CD4-positive, alpha-beta T cell treated with Interleukin-17A for 4 hours (primary cell): Measurements from ENCODE around the gene MTPN.

Source experiments
- DNase-seq: peaks from one replicate; pipeline ENCODE4 v3.0.0-alpha.2; 2020; ENCODE audit warnings: mixed read lengths

MTPN gene

DNA sequence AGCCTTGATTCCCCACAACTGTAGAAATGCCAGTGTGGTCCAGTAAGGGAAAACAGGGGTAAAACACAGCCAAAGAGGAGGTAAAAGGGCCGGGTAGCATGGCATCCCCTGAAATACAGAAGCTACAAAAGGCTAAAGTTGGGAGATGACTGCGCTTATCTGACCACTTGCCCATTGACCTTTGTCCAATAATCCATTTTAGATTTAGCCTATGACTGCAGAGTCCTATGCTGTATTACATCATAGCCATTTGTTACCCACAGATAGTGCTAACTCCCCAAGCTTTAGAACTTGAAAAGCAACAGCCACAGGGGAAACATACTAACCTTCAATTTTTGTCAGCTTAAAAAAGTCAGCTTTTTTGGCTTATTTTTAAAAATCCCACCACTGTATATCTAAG, 26.2 kb downstream of the MTPN start:
- no peak for DNase-seq

DNA sequence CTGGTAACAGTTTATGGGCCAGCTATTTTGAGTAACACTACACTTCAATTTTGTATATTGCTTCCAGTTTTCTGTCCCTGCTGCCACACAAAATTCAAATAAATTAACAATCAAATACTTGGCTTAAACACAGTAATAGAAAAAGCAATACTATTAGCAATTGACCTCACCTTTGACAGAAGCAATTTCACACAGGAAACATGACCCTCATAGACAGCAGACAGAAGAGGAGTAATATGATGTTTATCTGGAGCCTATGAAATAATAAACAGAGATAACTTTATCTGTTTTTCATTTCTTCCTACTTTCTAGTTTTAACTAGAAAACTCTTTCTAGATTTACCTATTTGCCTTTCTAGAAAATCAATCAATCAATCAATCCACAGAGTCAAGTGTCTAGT, 26.7 kb downstream of the MTPN start:
- DNase-seq: no peak

DNA sequence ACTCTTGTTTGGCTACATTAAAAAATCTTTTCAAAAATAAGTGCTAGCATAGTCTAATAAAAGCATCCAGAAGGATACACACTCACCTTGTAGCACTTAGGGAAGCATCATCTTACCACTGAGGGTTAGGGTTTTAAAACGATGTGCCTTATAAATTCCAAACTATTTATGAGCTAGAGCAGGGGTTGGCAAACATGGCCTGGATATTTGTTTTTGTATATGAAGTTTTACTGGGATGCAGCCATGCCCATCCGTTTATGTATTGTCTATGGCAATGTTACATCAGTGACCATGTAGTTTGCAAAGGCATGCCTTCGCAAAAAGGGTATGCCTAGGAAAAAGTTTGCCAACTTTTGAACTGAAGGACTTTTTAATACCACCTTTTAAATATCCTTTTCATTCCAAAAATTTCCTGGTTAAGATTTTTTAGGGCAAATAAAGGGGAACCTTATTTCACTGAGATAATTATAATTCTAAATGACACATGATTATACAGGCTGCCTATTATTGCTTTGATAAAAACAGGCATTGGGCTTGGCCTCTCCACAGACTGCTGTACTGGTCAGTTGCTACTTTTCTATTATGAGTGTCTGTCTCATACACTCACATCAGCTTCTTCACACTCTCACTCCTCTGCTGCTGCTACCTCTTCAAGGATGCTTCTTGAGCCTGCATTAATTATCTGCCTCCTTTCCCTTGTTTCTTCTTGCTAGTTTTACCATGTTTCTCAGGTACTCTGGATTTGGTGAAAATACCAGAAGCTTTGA, 30.7 kb downstream of the MTPN start:
- DNase-seq: no peak

DNA sequence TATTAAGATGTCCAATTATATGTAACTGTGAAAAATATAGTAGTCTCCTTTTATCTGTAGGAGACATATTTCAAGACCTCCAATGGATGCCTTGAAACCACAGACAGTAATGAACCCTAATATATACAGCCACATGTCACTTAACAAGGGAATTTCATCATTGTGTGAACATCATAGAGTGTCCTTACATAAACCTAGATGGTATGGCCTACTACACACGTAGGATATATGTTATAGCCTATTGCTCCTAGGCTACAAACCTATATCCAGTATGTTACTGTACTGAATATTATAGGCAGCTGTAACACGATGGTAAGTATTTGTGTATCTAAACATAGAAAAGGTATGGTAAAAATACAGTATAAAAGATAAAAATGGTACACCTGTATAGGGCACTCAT, 32.4 kb downstream of the MTPN start:
- no peak for DNase-seq

DNA sequence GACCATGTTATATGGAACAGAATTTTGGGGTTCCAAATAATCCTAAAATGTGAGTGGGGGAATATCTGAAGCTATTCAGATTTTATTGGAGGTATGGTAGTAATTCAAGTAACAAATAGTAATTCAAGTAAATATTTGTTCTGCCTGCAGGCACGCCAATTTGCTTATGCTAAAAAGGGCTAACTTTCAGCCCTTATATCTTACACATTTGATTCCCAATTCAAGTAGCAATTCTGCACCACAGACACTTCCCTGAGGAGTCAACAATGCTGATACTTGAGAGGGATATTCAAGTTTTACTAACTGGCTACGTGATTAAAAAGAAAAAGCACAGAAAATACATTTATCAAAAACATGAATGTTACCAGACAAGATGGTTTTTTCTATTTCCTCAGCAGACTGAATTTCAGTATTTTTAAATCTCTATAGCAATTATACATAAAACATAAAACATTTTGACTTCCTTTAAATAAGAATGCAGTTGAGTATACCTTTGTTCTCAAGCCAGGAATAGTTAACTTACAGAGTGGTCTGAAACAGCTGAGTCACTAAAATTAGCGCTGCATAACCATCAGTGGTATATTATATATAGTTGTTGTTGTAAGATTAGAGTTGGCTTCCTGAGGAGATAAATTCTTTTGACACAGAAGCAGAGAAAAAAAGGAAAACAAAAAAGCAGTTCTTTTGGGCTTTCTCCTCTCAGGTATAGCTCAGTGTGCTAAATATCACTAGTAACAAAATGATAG, 33.9 kb downstream of the MTPN start:
- DNase-seq: no peak

GRCh38 chr7:135942614-135943013, 34.5 kb downstream of the MTPN start:
- no peak for DNase-seq

- no peak for DNase-seq
These were observed 36.8 kb downstream of the MTPN start for GRCh38 chr7:135940077-135941075.

DNA sequence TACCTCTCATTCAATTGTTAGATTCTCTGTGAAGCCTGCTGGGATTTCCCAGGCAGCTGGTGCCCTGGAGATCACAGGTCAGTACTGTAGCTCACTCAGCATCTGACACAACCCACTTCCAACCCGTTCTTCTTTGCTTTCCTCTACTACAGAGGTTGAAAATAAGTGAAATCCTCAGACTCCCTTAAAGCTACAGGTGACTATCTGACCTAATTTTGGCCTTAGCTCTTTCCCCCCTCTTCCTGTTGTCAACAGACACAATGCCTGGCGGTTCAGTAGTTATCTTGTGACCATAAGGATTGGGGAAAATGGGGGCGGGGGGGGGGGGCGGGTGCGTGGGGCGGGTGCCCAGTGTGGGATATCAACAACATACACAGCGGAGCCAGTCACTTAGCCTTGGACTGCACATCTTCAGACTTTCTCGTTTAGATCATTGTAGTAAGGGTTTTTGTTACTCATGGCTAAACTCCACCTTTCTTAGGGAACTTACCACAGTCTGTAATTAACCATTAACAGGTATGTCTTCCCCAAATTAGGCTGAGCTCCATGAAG, 37.8 kb downstream of the MTPN start:
- DNase-seq: no peak

DNA sequence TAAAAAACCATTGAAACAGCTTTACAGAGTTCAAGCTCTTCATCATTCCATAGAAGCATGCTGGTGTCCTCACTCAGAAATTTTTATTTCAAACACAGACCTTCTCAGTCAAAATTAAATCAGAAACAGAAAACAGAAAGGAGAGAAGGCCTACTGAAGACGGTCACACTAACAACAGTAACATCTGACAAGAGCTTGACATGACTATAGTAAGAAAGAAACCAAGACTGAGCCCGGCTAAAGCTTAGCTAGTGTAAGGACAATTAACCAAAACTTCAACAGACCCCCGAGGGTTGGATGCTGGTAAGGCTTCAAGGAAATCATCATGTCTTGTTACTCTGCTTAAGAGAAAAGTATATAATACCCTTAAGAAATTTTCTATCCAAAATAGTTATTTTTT, 38.6 kb downstream of the MTPN start:
- DNase-seq: no peak

GRCh38 chr7:135938086-135938485, 39.1 kb downstream of the MTPN start:
- no peak for DNase-seq

GRCh38 chr7:135936497-135937217, 40.5 kb downstream of the MTPN start:
- no peak for DNase-seq

DNA sequence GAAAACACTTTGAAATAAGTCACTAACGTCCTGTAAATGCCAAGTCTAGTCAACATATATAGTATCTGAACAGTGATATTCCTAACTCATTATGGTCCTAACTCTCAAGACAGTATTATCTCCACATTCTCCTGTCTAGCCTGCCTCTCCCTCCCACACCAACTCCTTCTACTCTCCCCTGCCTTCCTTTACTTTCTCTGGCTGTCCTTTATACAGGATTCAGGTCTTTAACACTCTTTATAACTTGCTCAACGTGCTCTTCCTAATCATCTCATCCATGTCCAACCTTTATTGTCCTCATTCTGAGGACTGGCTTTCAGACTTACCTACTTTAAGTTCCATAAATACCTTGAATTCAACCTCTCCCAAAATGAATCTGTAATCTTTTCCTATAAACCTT, 42.5 kb downstream of the MTPN start:
- DNase-seq: no peak

DNA sequence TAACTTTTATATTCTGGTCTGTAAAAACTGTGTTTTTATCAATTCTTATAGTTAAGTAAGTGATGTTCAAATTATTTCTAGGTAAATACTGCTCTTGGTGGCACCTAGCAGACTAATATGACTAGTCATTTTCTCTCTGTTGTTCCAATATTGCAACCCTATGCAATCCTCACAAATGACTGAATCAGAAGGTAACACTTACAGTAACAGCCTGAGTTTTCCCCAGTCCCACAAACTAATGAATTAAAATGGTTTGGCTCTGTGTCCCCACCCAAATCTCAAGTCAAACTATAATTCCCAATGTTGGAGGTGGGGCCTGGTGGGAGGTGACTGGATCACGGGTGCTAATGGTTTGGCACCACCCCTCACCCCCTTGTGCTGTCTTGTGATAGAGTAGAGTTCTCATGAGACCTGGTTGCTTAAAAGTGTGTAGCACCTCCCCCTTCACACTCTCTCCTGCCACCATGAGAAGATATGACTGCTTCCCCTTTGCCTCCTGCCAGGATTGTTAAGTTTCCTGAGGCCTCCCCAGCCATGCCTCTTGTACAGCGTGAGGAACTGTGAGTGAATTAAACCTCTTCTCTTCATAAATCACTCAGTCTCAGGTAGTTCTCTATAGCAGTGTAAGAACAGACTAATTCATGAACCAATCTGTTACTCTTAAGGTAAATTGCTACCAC, 43.5 kb downstream of the MTPN start:
- no peak for DNase-seq

DNA sequence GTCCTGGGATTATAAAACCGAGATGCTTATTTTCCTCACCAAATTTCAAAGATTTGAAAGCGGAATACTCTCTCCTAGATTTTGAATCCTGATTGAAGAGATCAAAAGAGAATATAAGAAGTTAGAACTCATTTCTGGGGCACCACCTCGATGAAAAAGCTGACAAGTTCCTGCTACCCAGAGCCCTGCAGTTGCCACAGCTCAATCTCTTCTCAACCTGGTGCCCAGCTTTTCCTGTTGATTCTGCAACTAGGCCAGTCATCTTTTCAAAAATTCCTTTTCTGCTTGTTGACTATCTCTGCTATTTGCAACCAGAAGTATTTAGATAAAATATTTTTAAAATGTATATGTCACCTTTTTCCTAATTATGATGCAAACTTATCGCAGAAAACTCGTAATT, 45.0 kb downstream of the MTPN start:
- DNase-seq: no peak

DNA sequence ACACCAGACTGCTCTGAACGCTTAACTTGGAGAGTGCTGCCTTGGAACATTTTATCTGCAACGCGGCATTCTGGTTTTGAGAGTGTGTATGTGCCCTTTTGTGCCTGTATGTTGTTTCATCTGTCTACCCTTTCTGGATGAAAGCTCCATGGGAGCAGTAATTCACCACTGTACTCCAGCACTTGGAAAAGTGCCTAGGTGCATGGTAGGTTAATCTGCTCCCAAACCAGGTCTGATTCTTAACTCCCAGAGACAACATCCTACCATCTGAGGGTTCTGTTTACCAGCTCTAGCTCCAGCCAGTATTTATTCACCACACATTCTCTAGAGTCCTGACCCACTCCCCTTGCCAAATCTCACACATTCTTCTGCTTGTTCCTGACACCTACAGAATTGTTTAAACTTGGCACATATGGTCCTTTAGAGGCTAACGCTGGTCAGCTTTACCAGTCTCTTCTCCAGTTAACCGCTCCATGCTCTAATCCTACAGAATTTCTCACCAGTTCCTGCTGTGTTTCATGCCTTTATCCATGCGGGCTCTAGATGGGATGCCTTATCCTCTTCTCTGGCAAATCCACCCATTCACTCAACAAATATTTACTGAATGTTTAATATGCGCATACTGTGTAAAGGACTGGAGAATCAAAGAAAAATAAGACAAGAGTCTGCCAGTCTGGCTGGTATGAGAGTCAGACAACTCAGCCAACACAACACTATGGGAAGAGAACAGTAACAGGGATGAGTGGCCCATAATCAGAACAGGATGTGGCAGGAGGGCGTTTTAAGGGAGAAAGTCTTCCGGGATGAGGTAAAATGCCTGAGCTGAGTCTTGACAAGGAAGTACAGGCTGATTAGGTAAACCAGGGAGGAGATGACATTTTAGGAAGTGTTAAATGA, 46.3 kb downstream of the MTPN start:
- no peak for DNase-seq

- no peak for DNase-seq
These were observed 47.4 kb downstream of the MTPN start for GRCh38 chr7:135929722-135930141.

DNA sequence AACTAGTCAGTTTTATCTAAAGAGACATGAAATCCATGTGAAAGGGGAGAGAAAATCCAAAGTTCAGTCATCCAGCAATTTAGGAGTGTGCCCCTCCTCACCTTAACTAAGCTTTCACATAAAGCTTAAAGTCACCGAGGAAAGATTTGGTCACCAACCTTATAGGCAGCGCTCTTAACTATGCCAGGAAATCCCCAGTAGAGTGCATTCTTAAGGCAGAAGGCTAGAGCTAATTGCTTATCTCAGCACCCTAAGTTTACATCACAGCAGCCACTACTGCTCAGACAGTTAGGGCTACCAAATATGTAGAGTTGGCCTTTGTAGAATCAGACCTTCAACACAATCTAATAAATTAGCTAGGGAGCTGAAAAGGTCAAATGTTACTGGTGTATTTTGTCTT, 47.9 kb downstream of the MTPN start:
- no peak for DNase-seq

GRCh38 chr7:135928136-135928535, 49.0 kb downstream of the MTPN start:
- no peak for DNase-seq

DNA sequence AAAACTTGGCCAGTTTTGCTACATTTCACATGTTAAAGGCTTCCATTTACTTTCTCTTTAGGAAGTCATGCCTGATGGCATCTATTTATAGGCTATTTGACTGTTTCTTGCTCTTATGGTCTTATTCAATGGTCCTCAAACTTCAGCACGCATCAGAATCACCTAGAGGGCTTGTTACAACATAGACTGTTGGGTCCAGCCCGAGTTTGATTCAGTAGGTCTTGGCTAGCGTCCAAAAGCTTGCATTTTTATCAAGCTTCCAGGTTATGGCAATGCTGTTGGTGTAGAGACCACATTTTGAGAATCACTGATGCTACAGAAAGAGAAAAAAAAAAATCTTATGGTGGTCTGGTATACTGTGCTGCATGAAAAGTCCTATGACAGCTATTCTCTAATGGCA, 51.9 kb downstream of the MTPN start:
- DNase-seq: no peak

GRCh38 chr7:135924302-135924701, 52.9 kb downstream of the MTPN start:
- no peak for DNase-seq

DNA sequence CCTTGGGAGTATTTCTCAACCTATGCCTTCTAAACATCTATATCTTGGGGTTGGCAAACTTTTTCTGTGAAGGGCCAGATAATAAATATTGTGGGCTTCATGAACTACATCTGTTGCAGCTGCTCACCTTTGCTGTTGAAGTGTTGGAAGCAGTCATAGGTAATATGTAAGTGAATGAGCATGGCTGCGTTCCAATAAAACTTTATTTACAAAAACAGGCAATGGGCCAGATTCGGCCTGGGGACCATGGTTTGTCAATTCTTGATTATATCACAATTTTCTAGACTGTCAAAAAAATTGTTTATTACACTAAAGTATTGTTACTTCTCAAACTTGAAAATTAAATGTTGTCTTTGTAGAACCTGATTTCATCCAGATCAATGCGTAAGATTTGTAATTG, 54.9 kb downstream of the MTPN start:
- DNase-seq: no peak
